HG02678 (cell line): ENCODE data around the gene PRTN3.
"Not testable (repeated sequence)": the region's sequence is repeated elsewhere in the genome, so short reads cannot be mapped to it uniquely, and the experiment has no call there.

Experiments
- ATAC-seq: cut with Tn5 transposase; IDR thresholded peaks from one replicate; pipeline ENCODE4 v1.9.1; 2021; ENCODE audit warnings: mild to moderate bottlenecking, moderate library complexity; ENCODE audit not compliant: unreplicated experiment

Gene PRTN3

GRCh38 chr19:862581-863314 lies 21.9 kb downstream of the PRTN3 start:
- no peak for ATAC-seq

GRCh38 chr19:863315-863620 lies 22.5 kb downstream of the PRTN3 start:
- no peak for ATAC-seq

GRCh38 chr19:866769-867300 lies 26.0 kb downstream of the PRTN3 start:
- no peak for ATAC-seq

- no peak for ATAC-seq
Measured at GRCh38 chr19:867301-867793, 26.5 kb downstream of the PRTN3 start.

GRCh38 chr19:867855-868457 lies 27.2 kb downstream of the PRTN3 start:
- ATAC-seq, result no peak

- no peak for ATAC-seq
Measured at GRCh38 chr19:868458-869244, 27.9 kb downstream of the PRTN3 start.

GRCh38 chr19:869245-870177 lies 28.7 kb downstream of the PRTN3 start:
- ATAC-seq, result no peak

GRCh38 chr19:870314-870713 lies 29.5 kb downstream of the PRTN3 start:
- ATAC-seq, result no peak

GRCh38 chr19:870963-871401 lies 30.2 kb downstream of the PRTN3 start:
- no peak for ATAC-seq

GRCh38 chr19:871446-872265 lies 30.9 kb downstream of the PRTN3 start:
- no peak for ATAC-seq

GRCh38 chr19:872266-872951 lies 31.6 kb downstream of the PRTN3 start:
- no peak for ATAC-seq

GRCh38 chr19:873084-873483 lies 32.3 kb downstream of the PRTN3 start:
- no peak for ATAC-seq

- ATAC-seq, result no peak
Measured at GRCh38 chr19:873561-874041, 32.8 kb downstream of the PRTN3 start.

- no peak for ATAC-seq
Measured at GRCh38 chr19:875265-875879, 34.6 kb downstream of the PRTN3 start.

GRCh38 chr19:876089-876488 lies 35.3 kb downstream of the PRTN3 start:
- ATAC-seq, result no peak

- ATAC-seq, result no peak
Measured at GRCh38 chr19:876780-877314, 36.0 kb downstream of the PRTN3 start.

- ATAC-seq, result not testable (repeated sequence)
Measured at GRCh38 chr19:877992-878660, 37.3 kb downstream of the PRTN3 start.
